ENCODE results near the gene RALGAPB.
A peak's percentile ranks its signal among the peaks of the same experiment; 100 is the strongest.
"Not testable (repeated sequence)": the region's sequence is repeated elsewhere in the genome, so short reads cannot be mapped to it uniquely, and the experiment has no call there.

The RALGAPB gene

DNA sequence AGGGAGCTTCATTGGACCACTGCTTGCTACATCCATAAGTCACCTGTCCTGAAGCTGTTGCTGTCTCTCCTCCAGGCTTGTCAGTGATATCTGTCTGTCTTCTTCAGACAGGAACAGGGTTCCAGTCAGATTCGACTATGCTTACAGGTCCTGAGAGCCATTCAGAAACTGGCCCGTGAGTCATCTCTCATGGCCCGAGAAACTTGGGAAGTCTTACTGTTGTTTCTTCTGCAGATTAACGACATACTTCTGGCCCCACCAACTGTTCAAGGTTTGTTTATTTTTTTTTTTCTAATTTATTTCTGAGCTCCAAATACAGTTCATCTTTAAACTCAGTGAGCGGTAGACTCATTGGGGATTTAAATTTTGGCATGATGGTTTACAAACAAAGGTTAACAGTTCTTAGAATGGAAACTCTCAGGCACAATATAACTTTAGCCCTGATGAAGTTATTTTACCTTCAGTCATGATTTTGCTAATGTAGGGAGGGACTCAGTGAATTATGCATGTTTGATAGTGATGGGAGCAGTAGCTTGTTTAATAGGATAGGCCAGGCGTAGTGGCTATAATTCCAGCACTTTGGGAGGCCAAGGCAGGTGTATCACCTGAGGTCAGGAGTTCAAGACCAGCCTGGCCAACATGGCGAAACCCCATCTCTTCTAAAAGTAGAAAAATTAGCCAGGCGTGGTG is 24.7 kb downstream of the RALGAPB start:
- DNase-seq (ENCODE audit: low read depth in 2 of 2) = no peak

GRCh38 chr20:38498909-38499308 is 26.3 kb downstream of the RALGAPB start:
- DNase-seq (ENCODE audit: low read depth in 2 of 2) = no peak

- no peak for DNase-seq (ENCODE audit: low read depth in 2 of 2)
These were observed 26.7 kb downstream of the RALGAPB start for GRCh38 chr20:38499366-38499765.

GRCh38 chr20:38501858-38502436 is 29.3 kb downstream of the RALGAPB start:
- no peak for DNase-seq (ENCODE audit: low read depth in 2 of 2)

- DNase-seq (ENCODE audit: low read depth in 2 of 2) = no peak
These were observed 31.9 kb downstream of the RALGAPB start for GRCh38 chr20:38504368-38505090.

DNA sequence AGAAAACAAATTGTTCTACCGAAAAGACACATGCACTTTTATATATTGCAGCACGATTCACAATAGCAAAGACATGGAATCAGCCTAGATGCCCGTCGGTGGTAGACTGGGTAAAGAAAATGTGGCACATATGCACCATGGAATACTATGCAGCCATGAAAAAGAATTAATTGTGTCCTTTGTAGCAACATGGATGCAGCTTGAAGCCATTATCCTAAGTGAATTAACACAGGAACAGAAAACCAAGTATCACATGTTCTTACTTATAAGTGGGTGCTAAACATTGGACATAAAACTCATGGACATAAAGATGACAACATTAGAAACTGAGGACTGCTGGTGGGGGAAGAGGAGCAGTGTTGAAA is 32.4 kb downstream of the RALGAPB start:
- no peak for DNase-seq (ENCODE audit: low read depth in 2 of 2)

DNA sequence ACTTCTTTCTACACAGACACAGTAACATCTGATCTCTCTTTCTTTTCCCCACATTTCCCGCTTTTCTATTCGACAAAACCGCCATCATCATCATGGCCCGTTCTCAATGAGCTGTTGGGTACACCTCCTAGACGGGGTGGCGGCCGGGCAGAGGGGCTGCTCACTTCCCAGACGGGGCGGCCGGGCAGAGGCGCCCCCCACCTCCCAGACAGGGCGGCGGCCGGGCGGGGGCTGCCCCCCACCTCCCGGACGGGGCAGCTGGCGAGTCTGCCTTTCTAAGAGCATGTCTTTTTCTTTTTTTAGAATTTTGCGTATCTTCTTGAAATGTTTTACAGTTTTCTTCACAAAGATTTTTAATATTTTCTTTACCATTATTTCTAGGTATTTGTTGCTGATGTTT is 39.1 kb downstream of the RALGAPB start:
- DNase-seq (ENCODE audit: low read depth in 2 of 2) = not testable (repeated sequence)

DNA sequence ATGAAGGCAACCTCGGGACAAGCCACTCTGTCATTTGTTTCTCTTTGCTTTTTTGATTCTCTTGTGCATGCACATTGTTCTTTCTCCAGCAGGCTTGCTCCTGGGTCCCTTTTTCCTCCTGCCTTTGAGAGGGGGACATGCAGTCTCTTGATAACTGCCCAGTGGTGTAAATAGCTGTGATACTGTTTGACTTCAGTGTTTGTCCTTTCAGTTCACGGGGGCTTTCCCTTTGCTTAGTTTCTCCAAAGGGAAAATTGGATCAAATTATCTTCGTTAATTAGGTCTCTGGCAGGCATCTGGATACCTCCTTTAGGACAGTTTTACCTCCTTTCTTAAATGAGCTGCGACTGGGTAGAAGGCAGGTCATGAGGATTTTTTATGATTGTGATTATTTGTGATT is 41.5 kb downstream of the RALGAPB start:
- no peak for DNase-seq (ENCODE audit: low read depth in 2 of 2)

- DNase-seq (ENCODE audit: low read depth in 2 of 2) = no peak
These were observed 42.3 kb downstream of the RALGAPB start for GRCh38 chr20:38514947-38515346.

DNA sequence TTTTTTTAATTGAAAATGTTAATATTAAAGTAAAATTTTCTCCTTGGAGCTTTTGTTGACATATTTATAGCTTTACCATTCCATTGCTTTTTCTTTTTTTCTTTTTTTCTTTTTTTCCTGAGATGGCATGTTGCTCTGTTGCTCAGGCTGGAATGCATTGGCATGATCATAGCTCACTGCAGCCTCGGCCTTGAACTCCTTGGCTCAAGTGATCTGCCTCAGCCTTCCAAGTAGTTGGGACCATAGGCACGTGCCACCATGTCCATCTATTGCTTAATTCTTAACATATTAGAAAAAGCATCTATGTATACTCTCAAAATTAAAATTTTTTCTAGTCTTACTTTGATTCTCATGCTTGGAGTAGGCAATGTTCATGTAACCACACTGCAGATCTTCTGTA is 43.0 kb downstream of the RALGAPB start:
- DNase-seq (ENCODE audit: low read depth in 2 of 2) = no peak

DNA sequence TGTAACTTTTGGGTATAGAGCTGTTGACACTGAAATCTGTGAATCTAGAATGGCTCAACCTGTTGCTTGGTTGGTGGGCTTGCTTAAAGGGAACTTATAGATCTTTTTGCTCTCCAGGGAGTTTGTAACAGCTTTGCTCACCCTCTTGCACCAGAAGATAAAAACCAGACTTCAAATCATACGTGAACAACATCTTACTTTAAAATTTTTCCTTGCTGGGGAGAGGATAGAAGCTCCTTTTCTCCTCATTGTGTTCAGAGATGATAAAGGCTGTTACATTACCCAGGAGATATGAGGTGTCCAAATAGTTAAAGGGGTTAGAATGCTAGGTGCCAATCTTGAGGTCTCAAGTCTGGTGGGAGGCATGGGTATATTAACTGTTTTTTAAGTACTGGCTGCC is 46.8 kb downstream of the RALGAPB start:
- no peak for DNase-seq (ENCODE audit: low read depth in 2 of 2)

- DNase-seq (ENCODE audit: low read depth in 2 of 2) = no peak
These were observed 47.6 kb downstream of the RALGAPB start for GRCh38 chr20:38520261-38520660.

DNA sequence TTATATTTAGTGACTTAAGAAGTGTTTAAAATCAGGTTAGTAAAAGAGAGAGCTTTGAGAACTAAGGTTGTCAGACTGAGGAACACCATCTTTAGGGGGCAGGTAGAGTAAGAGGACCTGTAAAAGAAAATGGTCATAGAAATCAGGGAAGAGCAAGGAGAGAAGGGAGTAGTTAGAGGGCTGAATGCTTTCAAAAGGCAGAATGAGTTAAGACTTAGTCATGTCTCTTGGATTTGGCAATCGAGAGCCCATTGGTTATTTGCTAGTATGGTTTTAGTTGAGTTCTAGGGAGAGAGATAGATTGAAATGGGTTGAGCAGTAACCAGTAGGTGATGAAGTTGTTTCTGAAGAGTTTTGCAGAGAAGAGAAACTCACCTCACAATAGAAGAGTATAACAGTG is 51.1 kb downstream of the RALGAPB start:
- DNase-seq (ENCODE audit: low read depth in 2 of 2) = no peak

DNA sequence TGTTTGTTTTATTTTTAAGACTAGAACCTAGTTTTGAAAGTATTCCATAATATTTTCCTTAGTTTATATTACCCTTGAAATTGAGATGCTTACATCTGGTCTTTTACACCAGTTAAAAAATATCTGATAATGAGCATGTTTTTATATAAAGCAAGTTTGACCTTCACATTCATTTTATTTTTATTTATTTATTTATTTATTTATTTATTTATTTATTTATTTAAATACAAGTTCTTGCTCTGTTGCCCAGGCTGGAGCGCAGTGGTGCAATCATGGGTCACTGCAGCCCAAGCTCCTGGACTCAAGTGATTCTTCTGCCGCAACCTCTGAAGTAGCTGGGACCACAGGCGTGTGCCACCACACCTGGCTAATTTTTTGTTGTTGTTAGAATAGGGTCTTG is 55.5 kb downstream of the RALGAPB start:
- DNase-seq (ENCODE audit: low read depth in 2 of 2) = no peak

- no peak for DNase-seq (ENCODE audit: low read depth in 2 of 2)
These were observed 58.4 kb downstream of the RALGAPB start for GRCh38 chr20:38531021-38531420.

- DNase-seq (ENCODE audit: low read depth in 2 of 2) = peak in 1 of 2 experiments; percentile 2
These were observed 62.1 kb downstream of the RALGAPB start for GRCh38 chr20:38534756-38535155.

GRCh38 chr20:38536310-38536709 is 63.7 kb downstream of the RALGAPB start:
- no peak for DNase-seq (ENCODE audit: low read depth in 2 of 2)

- no peak for DNase-seq (ENCODE audit: low read depth in 2 of 2)
These were observed 64.5 kb downstream of the RALGAPB start for GRCh38 chr20:38537176-38537575.

GRCh38 chr20:38538789-38539188 is 66.1 kb downstream of the RALGAPB start:
- no peak for DNase-seq (ENCODE audit: low read depth in 2 of 2)

DNA sequence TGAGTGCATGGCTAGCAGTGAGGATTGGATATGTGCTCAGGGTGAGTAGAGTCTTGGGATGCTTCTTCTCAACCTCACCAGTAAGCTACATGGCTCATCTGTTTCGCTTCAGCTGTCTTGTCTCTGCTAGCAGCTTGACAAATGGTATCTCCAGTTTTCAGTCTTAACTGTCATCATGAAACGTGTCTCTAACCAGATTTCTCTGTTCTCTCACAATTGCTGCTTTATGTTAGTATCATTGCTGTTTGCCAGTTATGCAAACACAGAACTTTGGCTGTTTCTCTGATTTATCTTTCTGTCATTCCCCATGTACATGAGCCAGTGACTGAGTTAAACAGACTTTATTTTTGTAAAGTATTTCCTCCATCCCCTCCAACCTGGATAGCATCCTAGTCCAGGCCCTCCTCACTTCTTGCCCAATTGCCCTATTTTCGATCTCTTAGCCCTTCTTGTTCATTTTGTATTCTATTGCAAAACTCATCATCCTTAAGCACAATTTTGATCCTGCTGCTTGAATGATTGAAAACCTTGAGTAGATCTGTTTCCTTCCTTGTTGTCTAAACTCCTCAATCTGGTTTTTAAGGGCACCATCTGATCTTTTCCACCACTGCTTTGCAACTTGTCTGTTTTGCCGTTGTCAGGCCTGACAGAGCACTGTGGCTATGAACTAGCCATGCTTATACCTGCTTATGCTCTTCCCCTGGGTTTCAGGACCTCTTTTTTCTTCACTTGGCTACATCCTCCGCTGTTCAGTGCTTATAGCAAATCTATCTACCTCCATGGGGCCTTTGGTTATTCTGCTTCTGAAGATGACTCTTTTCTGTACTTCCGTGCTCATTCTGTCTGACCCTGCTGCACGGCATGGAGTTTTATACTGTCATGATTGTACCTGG is 70.6 kb downstream of the RALGAPB start:
- no peak for DNase-seq (ENCODE audit: low read depth in 2 of 2)

DNA sequence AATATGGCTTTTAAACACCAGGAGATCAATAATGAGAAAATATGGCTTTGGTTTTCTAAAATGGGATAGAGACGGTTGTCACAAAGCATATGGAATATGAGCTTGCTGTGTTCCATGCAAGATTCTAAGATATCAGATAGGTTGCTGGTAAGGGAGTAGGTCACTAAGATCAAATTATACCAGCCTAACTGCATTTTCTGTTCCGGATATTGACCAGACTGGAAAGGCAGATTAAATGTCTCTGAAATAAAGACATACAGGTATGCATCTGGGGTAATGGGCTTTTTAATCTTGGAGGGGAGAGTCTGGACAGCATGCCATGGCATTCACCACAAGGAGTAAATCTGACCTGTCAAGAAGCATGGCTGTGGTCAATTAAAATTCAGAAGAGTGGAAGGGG is 73.1 kb downstream of the RALGAPB start:
- no peak for DNase-seq (ENCODE audit: low read depth in 2 of 2)

Measured in stimulated activated CD4-positive, alpha-beta T cell treated with anti-CD3 and anti-CD28 coated beads, Interleukin-12 subunit alpha, Interleukin-12 subunit beta, amount 100 ng/mL, for 24 hours (primary cell).